Esophagus muscularis mucosa (tissue), 4 donors: Measurements from ENCODE around the gene PLXDC2. TPM values are rescaled to one million over a fixed set of nuclear protein-coding genes. Genes with fewer than 3 reads are reported as not detected.

Source experiments
- DNase-seq: peaks from one replicate; pipeline ENCODE4 v3.0.0-alpha.2; 2017; ENCODE audit errors: extremely low spot score
- H3K27ac ChIP-seq, 4 donors: fragments of 200-600 bp; sonication (generic); replicated peaks in 1 of 4; 1 replicate in 3 of 4; 2 replicates in 1 of 4; pipeline ENCODE4 v1.5.1; 2016 to 2019; ENCODE audit warnings: mild to moderate bottlenecking in 1 of 4
- H3K27me3 ChIP-seq, 4 donors: fragments of 200-600 bp; sonication (generic); one replicate each; pipeline versions ENCODE4 v1.5.1 to v1.6.0; 2016 to 2019
- H3K36me3 ChIP-seq, 4 donors: fragments of 200-600 bp; sonication (generic); one replicate each; pipeline ENCODE4 v1.5.1; 2016 to 2019
- H3K4me1 ChIP-seq, 4 donors: fragments of 200-600 bp; sonication (generic); one replicate each; pipeline ENCODE4 v1.5.1; 2016 to 2019
- H3K4me3 ChIP-seq, 4 donors: fragments of 200-600 bp; sonication (generic); 1 replicate in 2 of 4; 2 replicates in 2 of 4; pipeline ENCODE4 v1.5.1; 2016 to 2019; ENCODE audit warnings: mild to moderate bottlenecking in 4 of 4, moderate library complexity in 1 of 4
- H3K9me3 ChIP-seq, 4 donors: fragments of 200-600 bp; sonication (generic); 1 replicate in 3 of 4; 2 replicates in 1 of 4; pipeline ENCODE4 v1.5.1; 2016 to 2019
- EP300 ChIP-seq: sonication (generic); formaldehyde crosslinking; IDR thresholded peaks from one replicate; pipeline ENCODE4 v1.6.1; 2017; ENCODE audit warnings: antibody characterized with exemption
- POLR2A ChIP-seq: fragments of 450-650 bp; IDR thresholded peaks from one replicate; pipeline ENCODE4 v1.6.1; 2017; ENCODE audit warnings: antibody characterized with exemption, moderate library complexity, mild to moderate bottlenecking, low read depth
- POLR2AphosphoS5 ChIP-seq, 2 donors: sonication (generic); formaldehyde crosslinking; IDR thresholded peaks; one replicate each; pipeline ENCODE4 v1.6.1; 2017; ENCODE audit warnings: antibody characterized with exemption in 2 of 2
- WGBS: methylation state at CpG from one replicate; pipeline ENCODE4 v1.1.5; 2018; 5-methylcytosine and 5-hydroxymethylcytosine counted together
- intact Hi-C: fragments of 100-400 bp; cut with DNase I; formaldehyde crosslinking; loops from one replicate; pipeline ENCODE4 v1.15.1; 2023
- total RNA-seq, 4 donors: library from RNA; depleted of rRNA; stranded (reverse); fragments of >200 nt; gene quantifications; one replicate each; pipeline versions ENCODE4 v1.1.0 to v1.2.1, GENCODE V29; 2016
- TF ChIP-seq, protein P1 (sequence below), 3 experiments: fragments of 200-600 bp in 2 of 3; fragments of 450-650 bp in 1 of 3; sonication (generic) in 2 of 3; IDR thresholded peaks; one replicate each; pipeline ENCODE4 v1.5.1; 2017 to 2019; ENCODE audit warnings: antibody characterized with exemption in 3 of 3, mild to moderate bottlenecking in 2 of 3, moderate library complexity in 1 of 3

Gene PLXDC2
- total RNA-seq, 4 donors from 2014 or later: 28.7 to 54.2 (median 42.4) TPM

DNA sequence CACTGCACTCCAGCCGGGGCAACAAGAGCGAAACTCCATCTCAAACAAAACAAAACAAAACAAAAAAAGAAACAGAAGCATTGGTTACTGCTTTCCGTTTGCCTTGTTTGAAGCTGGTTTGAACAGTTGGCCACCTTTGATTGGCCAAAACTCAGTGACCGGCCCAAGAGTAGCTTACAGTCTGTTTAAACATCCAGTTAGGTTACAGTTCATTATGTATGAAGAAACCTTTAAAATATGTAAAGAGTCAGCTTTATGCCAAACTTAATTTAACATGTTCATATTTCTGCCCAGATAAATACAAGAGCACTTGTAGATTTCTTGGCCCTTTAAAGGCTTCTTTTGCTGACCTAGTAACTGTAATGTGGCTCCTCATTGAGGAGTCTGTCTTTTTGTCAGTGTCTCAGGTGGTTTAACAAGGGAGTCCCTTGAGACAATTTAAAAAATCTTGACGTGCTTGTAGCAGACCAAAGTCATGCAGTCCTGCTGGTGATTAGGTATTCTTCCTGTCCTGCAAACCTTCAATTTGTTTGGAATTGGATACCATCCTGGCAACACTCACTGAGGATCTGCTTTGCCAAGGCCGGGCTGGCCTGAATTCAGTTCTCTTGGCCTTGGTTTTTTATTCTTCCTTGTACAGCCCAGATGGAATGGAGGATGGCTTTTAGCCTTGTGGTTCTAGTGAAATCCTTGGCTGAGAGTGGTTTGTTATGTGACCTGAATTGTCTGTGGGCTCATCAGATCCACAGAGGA lies 128.9 kb downstream of the PLXDC2 start:
- 50% methylated on average over 6 of the region's 6 CpGs for WGBS
- intact Hi-C loops: no loop called here
- no peaks in the 10 kb centered on the region for H3K9me3 ChIP-seq

DNA sequence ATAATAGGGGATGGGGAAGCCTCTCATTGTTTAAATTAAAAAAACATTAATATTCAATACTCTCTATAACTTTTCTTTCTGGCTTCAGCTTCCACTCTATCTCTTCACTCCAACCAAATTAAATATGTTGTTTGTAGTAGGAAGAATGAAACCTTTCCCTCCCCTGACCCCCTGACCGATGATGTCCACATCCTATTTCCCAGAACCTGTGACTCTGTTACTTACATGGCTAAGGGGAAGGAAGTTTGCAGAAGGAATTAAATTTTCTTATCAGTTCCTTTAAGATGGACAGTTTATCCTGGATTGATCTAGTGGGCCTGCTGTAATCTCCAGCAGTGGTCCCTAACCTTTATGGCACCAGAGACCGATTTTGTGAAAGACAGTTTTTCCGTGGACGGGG lies 130.0 kb downstream of the PLXDC2 start:
- Histone ChIP-seq H3K4me3 (no peak overlapping the region), H3K4me1 (peaks cover 32 to 45% (median 42%) of the 10 kb centered on the region in 4 donors), H3K27ac (peak overlapping the region in 3 of 4 donors; percentile 53 to 61 (median 54)), H3K27me3 (no peaks in the 10 kb centered on the region), H3K9me3 (no peaks in the 10 kb centered on the region), H3K36me3 (no peaks in the 10 kb centered on the region)
- DNase-seq: no peak
- WGBS: 91% methylated on average over 4 of the region's 4 CpGs
- no peak for TF ChIP-seq POLR2A
- TF ChIP-seq EP300: no peak
- intact Hi-C loops: no loop called here

More for the DNA sequence above, 128.9 kb downstream of the PLXDC2 start:
- Histone ChIP-seq H3K4me1 (peaks cover 37 to 49% (median 42%) of the 10 kb centered on the region in 4 donors), H3K27me3 (no peaks in the 10 kb centered on the region), H3K27ac (peak overlapping the region; percentile 48 to 61 (median 54)), H3K36me3 (no peaks in the 10 kb centered on the region), H3K4me3 (no peak overlapping the region)
- TF ChIP-seq POLR2A (no peak), EP300 (no peak), POLR2AphosphoS5 (IDR thresholded peaks at IDR 0.05) (peak; percentile 18 to 21)
- TF ChIP-seq, protein P1, sequence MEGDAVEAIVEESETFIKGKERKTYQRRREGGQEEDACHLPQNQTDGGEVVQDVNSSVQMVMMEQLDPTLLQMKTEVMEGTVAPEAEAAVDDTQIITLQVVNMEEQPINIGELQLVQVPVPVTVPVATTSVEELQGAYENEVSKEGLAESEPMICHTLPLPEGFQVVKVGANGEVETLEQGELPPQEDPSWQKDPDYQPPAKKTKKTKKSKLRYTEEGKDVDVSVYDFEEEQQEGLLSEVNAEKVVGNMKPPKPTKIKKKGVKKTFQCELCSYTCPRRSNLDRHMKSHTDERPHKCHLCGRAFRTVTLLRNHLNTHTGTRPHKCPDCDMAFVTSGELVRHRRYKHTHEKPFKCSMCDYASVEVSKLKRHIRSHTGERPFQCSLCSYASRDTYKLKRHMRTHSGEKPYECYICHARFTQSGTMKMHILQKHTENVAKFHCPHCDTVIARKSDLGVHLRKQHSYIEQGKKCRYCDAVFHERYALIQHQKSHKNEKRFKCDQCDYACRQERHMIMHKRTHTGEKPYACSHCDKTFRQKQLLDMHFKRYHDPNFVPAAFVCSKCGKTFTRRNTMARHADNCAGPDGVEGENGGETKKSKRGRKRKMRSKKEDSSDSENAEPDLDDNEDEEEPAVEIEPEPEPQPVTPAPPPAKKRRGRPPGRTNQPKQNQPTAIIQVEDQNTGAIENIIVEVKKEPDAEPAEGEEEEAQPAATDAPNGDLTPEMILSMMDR (IDR thresholded peaks at IDR 0.05): no peak
- no peak for DNase-seq

- Histone ChIP-seq H3K4me3 (no peak overlapping the region), H3K27ac (peak overlapping the region in 3 of 4 donors; percentile 20 to 53 (median 48)), H3K4me1 (peaks cover 32 to 44% (median 41%) of the 10 kb centered on the region in 4 donors), H3K36me3 (no peaks in the 10 kb centered on the region), H3K27me3 (no peaks in the 10 kb centered on the region), H3K9me3 (no peaks in the 10 kb centered on the region)
- 93% methylated on average over 8 of the region's 8 CpGs for WGBS
- no peak for DNase-seq
- TF ChIP-seq, protein P1 (IDR thresholded peaks at IDR 0.05): no peak
- no peak for TF ChIP-seq POLR2A
- no peak for TF ChIP-seq POLR2AphosphoS5 (IDR thresholded peaks at IDR 0.05)
- no peak for TF ChIP-seq EP300
- intact Hi-C loops: no loop called here
Observed at GRCh38 chr10:19946791-19947190, 130.6 kb downstream of the PLXDC2 start.

GRCh38 chr10:19947215-19947614 lies 131.0 kb downstream of the PLXDC2 start:
- WGBS: 35% methylated on average over 3 of the region's 3 CpGs
- no peak overlapping the region for H3K4me3 ChIP-seq
- no peak for TF ChIP-seq POLR2A
- TF ChIP-seq POLR2AphosphoS5 (IDR thresholded peaks at IDR 0.05): no peak
- TF ChIP-seq EP300: no peak
- TF ChIP-seq, protein P1 (IDR thresholded peaks at IDR 0.05): no peak

GRCh38 chr10:19947656-19948055 lies 131.4 kb downstream of the PLXDC2 start:
- H3K4me1 ChIP-seq: peaks cover 39 to 50% (median 48%) of the 10 kb centered on the region in 4 donors
- H3K27me3 ChIP-seq: no peaks in the 10 kb centered on the region
- peak overlapping the region in 2 of 4 donors; percentile 22 to 48 for H3K27ac ChIP-seq
- intact Hi-C loops: no loop called here
- H3K36me3 ChIP-seq: no peaks in the 10 kb centered on the region
- no peak overlapping the region for H3K4me3 ChIP-seq
- H3K9me3 ChIP-seq: no peaks in the 10 kb centered on the region
- TF ChIP-seq, protein P1 (IDR thresholded peaks at IDR 0.05): no peak
- TF ChIP-seq POLR2A: no peak
- TF ChIP-seq POLR2AphosphoS5 (IDR thresholded peaks at IDR 0.05): no peak
- TF ChIP-seq EP300: no peak
- no peak for DNase-seq
- 80% methylated on average over 2 of the region's 2 CpGs for WGBS

More at GRCh38 chr10:19947215-19947614, 131.0 kb downstream of the PLXDC2 start:
- H3K27ac ChIP-seq: peak overlapping the region in 3 of 4 donors; percentile 20 to 53 (median 48)
- no peaks in the 10 kb centered on the region for H3K9me3 ChIP-seq
- H3K4me1 ChIP-seq: peaks cover 35 to 45% (median 43%) of the 10 kb centered on the region in 4 donors
- intact Hi-C loops: no loop called here
- no peak for DNase-seq
- no peaks in the 10 kb centered on the region for H3K27me3 ChIP-seq
- no peaks in the 10 kb centered on the region for H3K36me3 ChIP-seq
